GM12872 (cell line): ENCODE measurements around the gene ZNF451.

ENCODE experiments used
- CTCF ChIP-seq: IDR thresholded peaks from 3 replicates; pipeline ENCODE4 v1.5.1; 2011; ENCODE audit warnings: low read depth, mild to moderate bottlenecking, low read length, moderate library complexity; ENCODE audit not compliant: insufficient read depth

The ZNF451 gene

GRCh38 chr6:57143690-57144089 lies 53.7 kb downstream of the ZNF451 start:
- TF ChIP-seq CTCF: no peak

GRCh38 chr6:57147401-57147800 lies 57.4 kb downstream of the ZNF451 start:
- TF ChIP-seq CTCF: no peak

GRCh38 chr6:57147955-57148858 lies 58.2 kb downstream of the ZNF451 start:
- TF ChIP-seq CTCF: no peak

- TF ChIP-seq CTCF: no peak
Measured at GRCh38 chr6:57158658-57159057, 68.7 kb downstream of the ZNF451 start.

- TF ChIP-seq CTCF: no peak
Measured at GRCh38 chr6:57159127-57159526, 69.1 kb downstream of the ZNF451 start.

GRCh38 chr6:57162028-57162427 lies 72.0 kb downstream of the ZNF451 start:
- TF ChIP-seq CTCF: no peak

- no peak for TF ChIP-seq CTCF
Measured at GRCh38 chr6:57162516-57162915, 72.5 kb downstream of the ZNF451 start.
